GM19193 (cell line): ENCODE measurements around the gene KCNA10.

Experiments
- POLR2A ChIP-seq: IDR thresholded peaks from 4 replicates; pipeline ENCODE4 v1.6.1; 2011; ENCODE audit not compliant: insufficient read depth, insufficient read length; ENCODE audit errors: extremely low read depth

The KCNA10 gene

GRCh38 chr1:110481968-110482623 lies 36.9 kb downstream of the KCNA10 start:
- TF ChIP-seq POLR2A = no peak

GRCh38 chr1:110480356-110481096 lies 38.4 kb downstream of the KCNA10 start:
- TF ChIP-seq POLR2A = no peak

- no peak for TF ChIP-seq POLR2A
Measured at GRCh38 chr1:110478886-110479285, 40.1 kb downstream of the KCNA10 start.

GRCh38 chr1:110477967-110478640 lies 40.9 kb downstream of the KCNA10 start:
- no peak for TF ChIP-seq POLR2A

- no peak for TF ChIP-seq POLR2A
Measured at GRCh38 chr1:110477445-110477957, 41.5 kb downstream of the KCNA10 start.

- TF ChIP-seq POLR2A = no peak
Measured at GRCh38 chr1:110477041-110477440, 41.9 kb downstream of the KCNA10 start.

- no peak for TF ChIP-seq POLR2A
Measured at GRCh38 chr1:110476028-110476765, 42.8 kb downstream of the KCNA10 start.

- TF ChIP-seq POLR2A = no peak
Measured at GRCh38 chr1:110475362-110476027, 43.5 kb downstream of the KCNA10 start.

- TF ChIP-seq POLR2A = no peak
Measured at GRCh38 chr1:110474444-110474843, 44.5 kb downstream of the KCNA10 start.

- TF ChIP-seq POLR2A = no peak
Measured at GRCh38 chr1:110472546-110472945, 46.4 kb downstream of the KCNA10 start.

- TF ChIP-seq POLR2A = no peak
Measured at GRCh38 chr1:110471131-110471530, 47.8 kb downstream of the KCNA10 start.
